HepG2 (cell line): Measurements from ENCODE around the gene SERPINF2. TPM values are rescaled to one million over a fixed set of nuclear protein-coding genes. Genes with fewer than 3 reads are reported as not detected.

Experiments used
- ARNT2 ChIP-seq: sonication (generic); formaldehyde crosslinking; IDR thresholded peaks from 2 replicates; pipeline ENCODE4 v1.8.0; 2022; ENCODE audit warnings: mild to moderate bottlenecking, low read depth, missing genetic modification reagents, moderate library complexity
- ATF6 ChIP-seq: sonication (generic); formaldehyde crosslinking; conservative IDR thresholded peaks from 2 replicates; pipeline ENCODE4 v1.4.0; 2020; ENCODE audit warnings: missing genetic modification reagents
- EP300 ChIP-seq, 3 experiments: sonication (generic) in 1 of 3; formaldehyde crosslinking in 1 of 3; IDR thresholded peaks; 2 replicates each; pipeline versions ENCODE4 v1.5.1 to v1.6.1; 2011 to 2020; ENCODE audit warnings: low read depth in 2 of 3, low read length in 2 of 3, borderline replicate concordance in 1 of 3, improper control_type of control experiment in 1 of 3, mild to moderate bottlenecking in 1 of 3, missing genetic modification reagents in 1 of 3, moderate library complexity in 1 of 3
- HMG20A ChIP-seq: IDR thresholded peaks from 2 replicates; pipeline ENCODE4 v1.6.1; 2016; ENCODE audit warnings: borderline replicate concordance
- HNRNPK ChIP-seq: fragments of 200-400 bp; formaldehyde crosslinking; IDR thresholded peaks from 2 replicates; pipeline ENCODE4 v1.6.1; 2018; ENCODE audit warnings: low read length, low read depth, moderate library complexity, mild to moderate bottlenecking; ENCODE audit not compliant: poor library complexity, severe bottlenecking
- HOMEZ ChIP-seq: IDR thresholded peaks from 2 replicates; pipeline ENCODE4 v1.6.1; 2016; ENCODE audit warnings: low read depth
- KLF6 ChIP-seq: IDR thresholded peaks from 2 replicates; pipeline ENCODE4 v1.8.0; 2016; ENCODE audit warnings: missing biosample characterization, missing genetic modification reagents
- MATR3 ChIP-seq: sonication (generic); formaldehyde crosslinking; IDR thresholded peaks from 2 replicates; pipeline ENCODE4 v1.4.0; 2020; ENCODE audit warnings: missing genetic modification reagents
- MTF2 ChIP-seq: sonication (generic); formaldehyde crosslinking; IDR thresholded peaks from 2 replicates; pipeline ENCODE4 v1.5.0; 2020; ENCODE audit warnings: missing genetic modification reagents, borderline replicate concordance
- NCOA5 ChIP-seq: sonication (generic); formaldehyde crosslinking; IDR thresholded peaks from 2 replicates; pipeline ENCODE4 v1.4.0; 2020; ENCODE audit warnings: missing genetic modification reagents
- NFYC ChIP-seq: IDR thresholded peaks from 2 replicates; pipeline ENCODE4 v1.6.1; 2016; ENCODE audit warnings: missing genetic modification reagents, missing compliant biosample characterization
- NR2F2 ChIP-seq: IDR thresholded peaks from 2 replicates; pipeline ENCODE4 v1.6.1; 2012; ENCODE audit warnings: low read depth, inconsistent platforms, borderline replicate concordance
- ONECUT2 ChIP-seq: sonication (generic); formaldehyde crosslinking; IDR thresholded peaks from 2 replicates; pipeline ENCODE4 v1.4.0; 2020; ENCODE audit warnings: missing genetic modification reagents
- PHF21A ChIP-seq: sonication (generic); formaldehyde crosslinking; IDR thresholded peaks from 2 replicates; pipeline ENCODE4 v1.5.0; 2020; ENCODE audit warnings: mild to moderate bottlenecking, missing genetic modification reagents
- POLR2AphosphoS2 ChIP-seq: IDR thresholded peaks from 2 replicates; pipeline ENCODE4 v1.6.1; 2011; ENCODE audit warnings: low read depth, low read length, improper control_type of control experiment
- RBFOX2 ChIP-seq: fragments of 200-400 bp; formaldehyde crosslinking; IDR thresholded peaks from 2 replicates; pipeline ENCODE4 v1.6.1; 2017; ENCODE audit warnings: low read depth, mild to moderate bottlenecking, low read length
- REL ChIP-seq: sonication (generic); formaldehyde crosslinking; conservative IDR thresholded peaks from 2 replicates; pipeline ENCODE4 v1.8.0; 2022; ENCODE audit warnings: mild to moderate bottlenecking, missing genetic modification reagents, moderate library complexity
- SP5 ChIP-seq: IDR thresholded peaks from 2 replicates; pipeline ENCODE4 v1.6.1; 2016; ENCODE audit warnings: low read depth, borderline replicate concordance
- TERF1 ChIP-seq: sonication (generic); formaldehyde crosslinking; IDR thresholded peaks from 2 replicates; pipeline ENCODE4 v1.8.0; 2022; ENCODE audit warnings: mild to moderate bottlenecking, missing genetic modification reagents, moderate library complexity
- ZBTB20 ChIP-seq: sonication (generic); formaldehyde crosslinking; IDR thresholded peaks from 2 replicates; pipeline ENCODE4 v1.8.1; 2023; ENCODE audit warnings: missing genetic modification reagents, low read depth, mild to moderate bottlenecking, borderline replicate concordance
- ZBTB39 ChIP-seq: sonication (generic); formaldehyde crosslinking; IDR thresholded peaks from 2 replicates; pipeline ENCODE4 v1.5.0; 2020; ENCODE audit warnings: missing genetic modification reagents
- ZNF839 ChIP-seq: sonication (generic); formaldehyde crosslinking; IDR thresholded peaks from 2 replicates; pipeline ENCODE4 v1.4.0; 2020; ENCODE audit warnings: missing genetic modification reagents, mild to moderate bottlenecking, borderline replicate concordance
- polyA plus RNA-seq, 8 experiments: library from polyadenylated mRNA; depleted of rRNA in 3 of 8; stranded (reverse) in 7 of 8; unstranded in 1 of 8; fragments of >200 nt; fragmentation: Illumina TruSeq in 4 of 8; extraction: Trizol in 4 of 8; gene quantifications; 2 replicates each; pipeline versions ENCODE4 v1.2.1 to v1.2.3, GENCODE V29; 2011 to 2016; ENCODE audit warnings: low read depth in 4 of 8, missing spikeins in 1 of 8, mixed read lengths in 1 of 8; ENCODE audit not compliant: insufficient read depth in 1 of 8
- total RNA-seq, 5 experiments: library from RNA; depleted of rRNA; stranded (reverse); fragments of >200 nt; fragmentation: Illumina TruSeq; extraction: Trizol; gene quantifications; 2 replicates each; pipeline ENCODE4 v1.2.3, GENCODE V29; 2016; ENCODE audit warnings: low read depth in 1 of 5

The SERPINF2 gene
- total and polyA plus RNA-seq, 2 of the 13 experiments (the other 11 are each of a cell fraction or from before 2014, with no cell fraction given) = 309 to 548 TPM

- TF ChIP-seq TERF1 (CRISPR knock-in tag) (no peak), ONECUT2 (no peak), PHF21A (CRISPR knock-in tag) (peak; percentile 93), EP300 (IDR thresholded peaks at IDR 0.05; ENCODE audit: low read depth in 2 of 2, low read length in 2 of 2) (no peak; a peak in 1 of 4 replicates), EP300 (CRISPR knock-in tag; IDR thresholded peaks at IDR 0.05; ENCODE audit: borderline replicate concordance) (no peak; the same call in 1 of the 2 replicates), MTF2 (no peak), ZNF839 (CRISPR knock-in tag) (no peak), ARNT2 (CRISPR knock-in tag) (no peak), HOMEZ (CRISPR knock-in tag) (no peak), REL (CRISPR knock-in tag) (no peak), MATR3 (no peak), POLR2AphosphoS2 (0 out of 2 replicates have a peak, but pooled peaks have one; percentile 56), NCOA5 (no peak), HMG20A (CRISPR knock-in tag) (no peak; the same call in 1 of the 2 replicates), NR2F2 (0 out of 2 replicates have a peak, but pooled peaks have one; percentile 33), HNRNPK (no peak), NFYC (peak; percentile 86), ATF6 (CRISPR knock-in tag) (no peak), KLF6 (no peak), ZBTB20 (CRISPR knock-in tag) (no peak), RBFOX2 (peak; percentile 49; the same call in 1 of the 2 replicates), SP5 (CRISPR knock-in tag) (peak; percentile 68; the same call in 1 of the 2 replicates), ZBTB39 (CRISPR knock-in tag) (no peak)
These were observed 25.6 kb upstream of the SERPINF2 start (continued) for GRCh38 chr17:1716912-1717695.
